Uterus (tissue), 2 donors: ENCODE results near the gene GJD2.

Source experiments
- CTCF ChIP-seq, 4 experiments: fragments of 200-600 bp in 2 of 4; fragments of 450-650 bp in 2 of 4; sonication (generic) in 2 of 4; IDR thresholded peaks; one replicate each; pipeline ENCODE4 v1.5.1; 2016 to 2019; ENCODE audit warnings: antibody characterized with exemption in 4 of 4, mild to moderate bottlenecking in 2 of 4, moderate library complexity in 1 of 4
- POLR2A ChIP-seq, 2 donors: fragments of 450-650 bp; IDR thresholded peaks; one replicate each; pipeline ENCODE4 v1.6.1; 2016; ENCODE audit warnings: antibody characterized with exemption in 2 of 2, mild to moderate bottlenecking in 1 of 2, moderate library complexity in 1 of 2

GRCh38 chr15:34753236-34753894, 1.4 kb downstream of the GJD2 start:
- TF ChIP-seq CTCF (IDR thresholded peaks at IDR 0.05) (no peak), POLR2A (IDR thresholded peaks at IDR 0.05) (no peak)
